Neuronal stem cell (in vitro differentiated cells): ENCODE results near the gene DGLUCY.
"Not testable (repeated sequence)": the region's sequence is repeated elsewhere in the genome, so short reads cannot be mapped to it uniquely, and the experiment has no call there.

ENCODE experiments used
- DNase-seq: peaks from one replicate; pipeline ENCODE4 v3.0.0-alpha.2; 2013; ENCODE audit warnings: low spot score
- H2AFZ ChIP-seq: one replicate; pipeline ENCODE4 v1.6.1; 2013; ENCODE audit warnings: mild to moderate bottlenecking, low read length, inconsistent platforms
- H2AK5ac ChIP-seq: 2 replicates; pipeline ENCODE4 v1.6.1; 2013; ENCODE audit warnings: low read depth, mild to moderate bottlenecking, inconsistent platforms, low read length, moderate library complexity, mixed read lengths
- H2BK120ac ChIP-seq: 2 replicates; pipeline ENCODE4 v1.6.1; 2013; ENCODE audit warnings: low read depth, mild to moderate bottlenecking, inconsistent platforms, low read length, moderate library complexity, mixed read lengths
- H2BK12ac ChIP-seq: one replicate; pipeline ENCODE4 v1.6.1; 2013; ENCODE audit warnings: low read length, inconsistent platforms
- H2BK15ac ChIP-seq: 2 replicates; pipeline ENCODE4 v1.6.1; 2013; ENCODE audit warnings: mild to moderate bottlenecking, low read length, inconsistent platforms, mixed read lengths
- H2BK5ac ChIP-seq: one replicate; pipeline ENCODE4 v1.6.1; 2013; ENCODE audit warnings: inconsistent platforms, mild to moderate bottlenecking, low read length, moderate library complexity
- H3K14ac ChIP-seq: one replicate; pipeline ENCODE4 v1.6.1; 2013; ENCODE audit warnings: low read length, inconsistent platforms
- H3K18ac ChIP-seq: 2 replicates; pipeline ENCODE4 v1.6.1; 2013; ENCODE audit warnings: low read length, inconsistent platforms
- H3K23ac ChIP-seq: 2 replicates; pipeline ENCODE4 v1.6.1; 2013; ENCODE audit warnings: low read depth, mild to moderate bottlenecking, mixed read lengths, low read length, inconsistent platforms; ENCODE audit not compliant: poor library complexity
- H3K27ac ChIP-seq: replicated peaks from 3 replicates; pipeline ENCODE4 v1.5.1; 2013; ENCODE audit warnings: low read length, inconsistent platforms
- H3K27me3 ChIP-seq, 3 experiments: 2 replicates each; pipeline ENCODE4 v1.6.1; 2013; ENCODE audit warnings: low read length in 3 of 3, mild to moderate bottlenecking in 2 of 3, inconsistent platforms in 1 of 3, low read depth in 1 of 3, mixed read lengths in 1 of 3, moderate library complexity in 1 of 3; ENCODE audit not compliant: control insufficient read depth in 3 of 3, insufficient read depth in 3 of 3
- H3K36me3 ChIP-seq, 2 donors: replicated peaks in 1 of 2; 2 replicates each; pipeline ENCODE4 v1.6.1; 2013; ENCODE audit warnings: low read length in 2 of 2; ENCODE audit not compliant: control insufficient read depth in 2 of 2, insufficient read depth in 2 of 2
- H3K4ac ChIP-seq: 2 replicates; pipeline ENCODE4 v1.6.1; 2013; ENCODE audit warnings: inconsistent platforms, mild to moderate bottlenecking, low read length, moderate library complexity
- H3K4me1 ChIP-seq, 2 donors: 1 replicate in 1 of 2; 2 replicates in 1 of 2; pipeline ENCODE4 v1.6.1; 2013; ENCODE audit warnings: low read length in 2 of 2, low read depth in 1 of 2; ENCODE audit not compliant: control insufficient read depth in 2 of 2, insufficient read depth in 1 of 2
- H3K4me2 ChIP-seq: one replicate; pipeline ENCODE4 v1.6.1; 2013; ENCODE audit warnings: mild to moderate bottlenecking, low read length, inconsistent platforms; ENCODE audit not compliant: insufficient read depth, poor library complexity, severe bottlenecking
- H3K4me3 ChIP-seq, 2 donors: 2 replicates each; pipeline ENCODE4 v1.5.1; 2013; ENCODE audit warnings: low read length in 2 of 2, mild to moderate bottlenecking in 2 of 2, inconsistent platforms in 1 of 2, moderate library complexity in 1 of 2
- H3K79me1 ChIP-seq: one replicate; pipeline ENCODE4 v1.6.1; 2013; ENCODE audit warnings: low read depth, mild to moderate bottlenecking, inconsistent platforms, low read length, moderate library complexity
- H3K9ac ChIP-seq: one replicate; pipeline ENCODE4 v1.6.1; 2013; ENCODE audit warnings: mild to moderate bottlenecking, low read depth, low read length, inconsistent platforms; ENCODE audit not compliant: poor library complexity
- H3K9me3 ChIP-seq, 2 donors: replicated peaks in 1 of 2; 2 replicates each; pipeline versions ENCODE3 to v1.6.1; 2013; ENCODE audit warnings: low read length in 2 of 2, mild to moderate bottlenecking in 2 of 2, inconsistent platforms in 1 of 2, low read depth in 1 of 2, mixed read lengths in 1 of 2, moderate library complexity in 1 of 2; ENCODE audit not compliant: control insufficient read depth in 2 of 2, insufficient read depth in 1 of 2
- H4K8ac ChIP-seq: one replicate; pipeline ENCODE4 v1.6.1; 2013; ENCODE audit warnings: low read depth, mild to moderate bottlenecking, inconsistent platforms, low read length, moderate library complexity
- H4K91ac ChIP-seq: one replicate; pipeline ENCODE4 v1.6.1; 2013; ENCODE audit warnings: low read length, low read depth, mild to moderate bottlenecking, inconsistent platforms; ENCODE audit not compliant: poor library complexity
- WGBS, 2 donors: extraction: QIAGEN DNeasy Blood & Tissue Kit; methylation state at CpG; one replicate each; pipeline ENCODE4 v1.1.7; 2013; ENCODE audit warnings: missing lambda C conversion rate in 2 of 2, mixed read lengths in 1 of 2; ENCODE audit not compliant: insufficient read length in 2 of 2, insufficient replicate concordance in 1 of 2; ENCODE audit errors: extremely low coverage in 2 of 2; 5-methylcytosine and 5-hydroxymethylcytosine counted together

Gene DGLUCY

GRCh38 chr14:91123201-91123600 is 9.3 kb downstream of the DGLUCY start:
- no peak overlapping the region for H3K14ac ChIP-seq
- H3K27ac ChIP-seq, result no peak overlapping the region
- no peak overlapping the region for H2BK5ac ChIP-seq
- no peak overlapping the region for H2AK5ac ChIP-seq
- H3K79me1 ChIP-seq, result peaks cover 2% of the 10 kb centered on the region
- H2BK120ac ChIP-seq, result no peak overlapping the region
- H3K4me2 ChIP-seq, result no peak overlapping the region
- WGBS, 2 donors, result no CpG with 5 or more reads among the region's 8 CpGs
- no peak for DNase-seq
- H2BK15ac ChIP-seq, result no peak overlapping the region
- H3K23ac ChIP-seq, result no peak overlapping the region
- H3K27me3 ChIP-seq, result no peaks in the 10 kb centered on the region
- H3K9me3 ChIP-seq, result peaks cover 8 to 21% of the 10 kb centered on the region in 2 donors
- no peak overlapping the region for H3K9ac ChIP-seq
- no peak overlapping the region for H3K4ac ChIP-seq
- no peak overlapping the region for H4K91ac ChIP-seq
- H4K8ac ChIP-seq, result no peak overlapping the region
- H2AFZ ChIP-seq, result no peak overlapping the region
- H3K18ac ChIP-seq, result no peak overlapping the region
- no peak overlapping the region for H2BK12ac ChIP-seq
- peaks cover 4 to 8% of the 10 kb centered on the region in 2 donors for H3K36me3 ChIP-seq
- H3K4me1 ChIP-seq, result peaks cover 0 to 4% of the 10 kb centered on the region in 2 donors
- no peak overlapping the region for H3K4me3 ChIP-seq

GRCh38 chr14:91124406-91125270 is 10.8 kb downstream of the DGLUCY start:
- H2BK12ac ChIP-seq, DNase-seq, H4K91ac ChIP-seq, H3K4ac ChIP-seq, H3K27ac ChIP-seq, H3K18ac ChIP-seq, H4K8ac ChIP-seq, H3K23ac ChIP-seq, H2BK5ac ChIP-seq, H2AFZ ChIP-seq, H3K27me3 ChIP-seq, H3K4me3 ChIP-seq, H3K79me1 ChIP-seq, H2BK120ac ChIP-seq, H3K4me1 ChIP-seq, H2BK15ac ChIP-seq, H3K4me2 ChIP-seq, H3K9ac ChIP-seq, H2AK5ac ChIP-seq, H3K14ac ChIP-seq: not testable (repeated sequence)
- peaks cover 8 to 21% of the 10 kb centered on the region in 2 donors for H3K9me3 ChIP-seq
- WGBS, 2 donors, result no CpG with 5 or more reads among the region's 5 CpGs
- peaks cover 4 to 12% of the 10 kb centered on the region in 2 donors for H3K36me3 ChIP-seq

- no peak overlapping the region for H2BK12ac ChIP-seq
- no peak overlapping the region for H2BK5ac ChIP-seq
- no peak overlapping the region for H2BK120ac ChIP-seq
- H3K27ac ChIP-seq, result no peak overlapping the region
- H3K4ac ChIP-seq, result no peak overlapping the region
- no peak for DNase-seq
- no peak overlapping the region for H2AK5ac ChIP-seq
- H4K91ac ChIP-seq, result no peak overlapping the region
- no peak overlapping the region for H4K8ac ChIP-seq
- H3K9me3 ChIP-seq, result peaks cover 8 to 21% of the 10 kb centered on the region in 2 donors
- no peak overlapping the region for H3K18ac ChIP-seq
- H3K27me3 ChIP-seq, result no peaks in the 10 kb centered on the region
- no peak overlapping the region for H3K9ac ChIP-seq
- no peak overlapping the region for H3K4me3 ChIP-seq
- no peak overlapping the region for H3K4me2 ChIP-seq
- H3K4me1 ChIP-seq, result no peaks in the 10 kb centered on the region
- no CpG with 5 or more reads among the region's 7 CpGs for WGBS, 2 donors
- H2BK15ac ChIP-seq, result no peak overlapping the region
- H3K23ac ChIP-seq, result no peak overlapping the region
- no peak overlapping the region for H3K14ac ChIP-seq
- H2AFZ ChIP-seq, result no peak overlapping the region
- H3K79me1 ChIP-seq, result peaks cover 2% of the 10 kb centered on the region
- H3K36me3 ChIP-seq, result peaks cover 4 to 16% of the 10 kb centered on the region in 2 donors
These were observed 11.4 kb downstream of the DGLUCY start for GRCh38 chr14:91125271-91125660.

- no peaks in the 10 kb centered on the region for H3K27me3 ChIP-seq
- H3K18ac ChIP-seq, result no peak overlapping the region
- H3K4me1 ChIP-seq, result no peaks in the 10 kb centered on the region
- no peak overlapping the region for H3K23ac ChIP-seq
- no peak overlapping the region for H3K4me2 ChIP-seq
- H3K27ac ChIP-seq, result no peak overlapping the region
- no peak overlapping the region for H3K4me3 ChIP-seq
- peaks cover 2% of the 10 kb centered on the region for H3K79me1 ChIP-seq
- H3K4ac ChIP-seq, result no peak overlapping the region
- no peak overlapping the region for H4K91ac ChIP-seq
- no peak overlapping the region for H2AK5ac ChIP-seq
- no peak overlapping the region for H4K8ac ChIP-seq
- H2BK15ac ChIP-seq, result no peak overlapping the region
- peaks cover 8 to 21% of the 10 kb centered on the region in 2 donors for H3K9me3 ChIP-seq
- H2BK5ac ChIP-seq, result no peak overlapping the region
- peaks cover 4 to 21% of the 10 kb centered on the region in 2 donors for H3K36me3 ChIP-seq
- H3K9ac ChIP-seq, result no peak overlapping the region
- H2BK12ac ChIP-seq, result no peak overlapping the region
- no peak for DNase-seq
- no peak overlapping the region for H2AFZ ChIP-seq
- no peak overlapping the region for H2BK120ac ChIP-seq
- H3K14ac ChIP-seq, result no peak overlapping the region
- WGBS, 2 donors, result no CpG with 5 or more reads among the region's 4 CpGs
These were observed 11.9 kb downstream of the DGLUCY start for GRCh38 chr14:91125801-91126200.
